GM18498 (cell line): ENCODE results near the gene FAAP100.
"Not testable (repeated sequence)": the region's sequence is repeated elsewhere in the genome, so short reads cannot be mapped to it uniquely, and the experiment has no call there.

Experiments used
- ATAC-seq: cut with Tn5 transposase; IDR thresholded peaks from one replicate; pipeline ENCODE4 v1.9.1; 2021; ENCODE audit warnings: mild to moderate bottlenecking, moderate library complexity; ENCODE audit not compliant: unreplicated experiment

Gene FAAP100

DNA sequence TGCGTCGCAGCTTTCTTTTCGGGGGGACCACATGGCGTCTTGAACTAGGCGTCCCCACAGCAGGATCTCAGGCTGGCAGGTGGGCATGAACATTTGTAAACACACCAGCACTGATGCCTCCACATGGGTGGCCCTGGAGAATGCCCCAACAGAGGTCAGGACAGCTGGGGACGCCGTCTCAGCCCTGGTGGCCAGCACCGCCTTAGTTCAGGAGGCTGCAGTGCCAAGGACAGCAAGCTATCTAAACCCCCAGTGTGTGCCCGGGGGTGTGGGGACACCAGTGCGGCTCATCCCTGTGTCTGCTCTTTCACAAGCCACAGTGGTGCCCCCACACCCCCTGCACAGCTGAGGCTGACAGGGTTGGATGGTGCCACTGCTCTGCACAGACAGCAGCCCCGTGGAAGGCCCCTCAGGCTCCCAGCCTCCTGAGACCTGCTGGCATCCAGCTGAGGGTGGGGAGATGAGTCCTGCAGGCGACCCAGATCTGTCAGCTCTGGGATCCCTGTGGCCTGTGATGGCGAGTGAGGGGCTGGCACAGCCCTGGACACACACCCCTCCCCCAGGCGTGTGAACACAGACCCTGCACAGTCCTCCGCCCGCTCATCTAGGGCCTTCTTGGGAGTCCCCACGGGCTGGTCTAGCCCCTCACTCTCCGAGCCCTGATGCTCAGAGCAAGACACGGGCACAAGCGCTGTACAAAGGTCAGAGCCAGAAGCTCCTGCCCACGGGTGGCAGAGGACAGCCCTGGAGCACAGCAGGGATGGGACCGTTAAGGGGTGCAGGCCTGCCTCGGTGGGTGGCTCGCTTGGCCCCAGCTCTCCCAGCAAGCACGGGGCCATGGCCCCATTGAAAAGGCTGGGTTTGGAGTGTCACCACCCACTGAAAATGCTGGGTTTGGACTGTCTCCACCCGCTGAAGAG lies 13.2 kb downstream of the FAAP100 start:
- no peak for ATAC-seq

DNA sequence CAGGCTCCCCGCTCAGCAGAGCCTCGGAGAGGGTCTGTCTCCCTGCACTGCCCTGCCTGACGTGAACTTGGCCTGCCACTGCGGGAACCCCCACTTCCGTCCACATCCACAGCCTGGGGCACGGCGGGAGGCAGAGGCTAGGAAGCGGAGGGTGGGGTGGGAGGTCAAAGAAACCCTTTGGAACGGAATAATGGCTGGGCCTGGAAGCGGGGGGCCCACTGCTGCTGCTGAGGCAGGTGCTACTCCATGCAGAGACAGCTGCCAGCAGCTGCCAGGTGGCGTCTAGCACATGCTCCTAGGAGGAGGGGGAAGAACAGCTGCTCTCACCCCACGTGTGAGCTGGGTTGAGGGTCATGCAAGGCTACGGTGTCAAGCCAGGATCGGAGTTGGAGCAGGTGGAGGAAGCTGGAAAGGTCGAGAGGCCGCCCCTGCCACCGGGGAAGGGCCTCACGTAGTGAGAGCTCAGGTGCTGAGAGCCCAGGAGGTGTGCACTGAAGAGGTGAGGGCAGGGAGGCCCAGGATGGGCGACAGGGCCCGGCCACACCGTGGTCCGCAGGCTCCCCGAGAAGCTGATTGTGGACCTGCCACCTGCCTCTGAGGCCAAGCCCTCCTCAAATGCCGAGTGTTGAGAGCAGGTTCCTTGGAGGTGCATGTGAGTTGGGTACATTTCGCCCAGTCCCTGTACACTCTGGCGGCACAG lies 14.1 kb downstream of the FAAP100 start:
- ATAC-seq: no peak

GRCh38 chr17:81537343-81537855 lies 14.8 kb downstream of the FAAP100 start:
- no peak for ATAC-seq

DNA sequence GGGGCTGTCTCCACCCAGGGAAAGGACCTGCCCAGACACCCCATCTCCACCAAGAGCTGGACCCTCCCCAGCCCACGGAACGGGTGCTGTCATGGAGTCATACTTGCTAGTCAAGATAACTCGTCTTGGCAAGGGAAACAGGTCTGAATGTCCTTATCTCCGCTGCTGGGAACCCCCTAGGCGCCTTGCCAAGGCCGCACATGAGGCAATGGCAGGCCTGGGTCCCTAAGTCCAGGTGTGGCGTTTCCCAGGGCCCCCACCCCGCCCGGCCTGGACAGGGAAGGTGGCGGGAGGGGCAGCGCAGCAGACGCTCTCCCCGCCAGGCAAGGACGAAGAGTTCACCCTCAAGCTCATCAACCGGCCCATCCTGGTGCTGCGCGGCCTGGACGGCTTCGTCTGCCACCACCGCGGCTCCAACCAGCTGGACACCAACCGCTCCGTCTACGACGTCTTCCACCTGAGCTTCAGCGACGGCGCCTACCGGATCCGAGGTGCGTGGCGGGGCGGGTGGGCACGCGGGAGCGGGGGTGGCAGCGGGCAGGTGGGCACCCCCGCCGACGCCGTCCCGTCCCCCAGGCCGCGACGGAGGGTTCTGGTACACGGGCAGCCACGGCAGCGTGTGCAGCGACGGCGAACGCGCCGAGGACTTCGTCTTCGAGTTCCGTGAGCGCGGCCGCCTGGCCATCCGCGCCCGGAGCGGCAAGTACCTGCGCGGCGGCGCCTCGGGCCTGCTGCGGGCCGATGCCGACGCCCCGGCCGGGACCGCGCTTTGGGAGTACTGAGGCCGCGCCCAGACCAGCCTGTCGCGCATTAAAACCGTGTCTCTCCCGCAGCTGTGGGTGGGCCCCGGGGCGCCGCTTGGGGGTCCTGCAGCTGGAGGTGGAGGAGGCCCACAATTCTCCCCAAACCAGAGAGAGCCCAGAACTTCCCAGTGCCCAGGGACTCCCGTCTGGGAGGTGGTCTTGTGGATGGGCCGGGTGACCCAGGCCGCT lies 15.6 kb downstream of the FAAP100 start:
- ATAC-seq: no peak

DNA sequence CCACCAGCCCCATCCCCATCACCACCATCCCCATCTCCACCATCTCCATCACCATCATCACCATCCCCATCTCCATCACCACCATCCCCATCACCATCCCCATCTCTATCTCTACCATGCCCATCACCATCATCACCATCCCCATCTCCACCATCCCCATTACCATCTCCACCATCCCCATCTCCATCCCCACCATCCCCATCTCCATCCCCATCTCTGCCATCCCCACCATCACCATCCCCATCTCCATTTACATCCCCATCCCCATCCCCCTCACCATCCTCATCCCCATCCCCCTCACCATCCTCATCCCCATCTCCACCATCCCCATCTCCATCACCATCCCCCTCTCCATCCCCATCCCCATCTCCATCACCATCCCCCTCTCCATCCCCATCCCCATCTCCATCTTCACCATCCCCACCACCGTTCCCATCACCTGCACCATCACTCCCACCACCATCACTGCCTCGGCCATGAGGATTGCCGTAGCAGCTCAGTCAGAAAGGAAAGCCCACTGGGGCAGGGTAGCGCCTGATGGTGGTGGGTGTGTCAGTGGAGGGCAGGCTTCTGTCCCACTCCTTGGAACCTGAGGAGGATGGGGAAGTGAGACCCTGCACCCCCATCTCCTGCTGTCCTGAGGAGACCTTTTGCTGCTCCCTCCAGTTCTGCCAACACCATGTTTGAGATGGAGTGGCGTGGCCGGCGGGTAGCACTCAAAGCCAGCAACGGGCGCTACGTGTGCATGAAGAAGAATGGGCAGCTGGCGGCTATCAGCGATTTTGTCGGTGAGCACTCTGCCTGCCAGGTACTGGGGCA lies 16.5 kb downstream of the FAAP100 start:
- no peak for ATAC-seq

DNA sequence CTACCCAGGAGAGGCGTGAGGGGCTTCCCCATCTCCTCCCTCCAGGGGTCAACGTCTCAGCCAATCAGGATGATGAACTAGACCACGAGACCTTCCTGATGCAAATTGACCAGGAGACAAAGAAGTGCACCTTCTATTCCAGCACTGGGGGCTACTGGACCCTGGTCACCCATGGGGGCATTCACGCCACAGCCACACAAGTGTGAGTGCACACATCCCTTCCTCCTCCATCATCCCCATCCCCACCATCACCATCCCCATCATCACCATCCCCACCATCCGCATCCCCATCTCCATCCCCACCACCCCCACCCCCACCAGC lies 17.2 kb downstream of the FAAP100 start:
- ATAC-seq: no peak

DNA sequence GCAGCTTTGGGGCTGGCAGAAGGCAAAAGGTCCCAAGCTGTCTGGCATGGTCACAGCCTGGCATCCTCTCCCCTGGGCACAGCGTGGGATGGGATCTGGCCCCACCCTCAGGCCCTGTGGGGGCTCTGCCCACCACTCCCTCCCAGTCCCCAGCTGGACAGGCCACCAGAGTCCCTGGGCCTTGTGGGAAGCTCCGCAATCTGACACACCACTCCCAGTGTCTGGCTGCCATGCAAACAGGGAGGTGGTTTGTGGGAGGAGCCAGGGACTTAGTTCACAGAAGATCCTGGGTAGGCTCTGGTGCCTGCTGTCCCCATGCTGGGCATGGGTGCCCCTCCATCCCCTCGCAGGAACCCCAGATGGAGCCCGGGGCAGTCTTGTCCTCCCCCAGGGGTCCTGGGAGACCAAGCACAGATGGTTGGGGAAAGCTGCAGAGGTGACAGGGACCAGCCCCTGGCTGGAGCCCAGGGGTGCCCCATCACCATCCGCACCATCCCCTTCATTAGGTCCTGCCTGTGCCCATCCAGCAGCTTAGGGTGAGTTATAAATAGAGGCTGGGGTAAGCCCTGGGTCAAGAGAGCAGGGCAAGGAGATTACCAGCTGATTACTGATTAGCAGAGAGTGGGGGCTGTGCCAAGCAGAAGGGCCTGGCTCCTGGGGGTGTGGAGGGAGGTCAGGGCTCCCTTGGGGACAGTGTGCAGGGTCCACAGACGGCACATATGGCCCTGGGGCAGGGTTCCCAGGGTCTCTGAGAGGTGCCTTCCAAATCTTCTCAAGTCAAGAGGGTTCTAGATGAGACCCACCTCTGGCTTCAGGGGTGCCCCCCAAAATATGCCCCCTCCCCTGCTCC lies 17.8 kb downstream of the FAAP100 start:
- ATAC-seq: no peak

- no peak for ATAC-seq
Measured at GRCh38 chr17:81533339-81534141, 18.6 kb downstream of the FAAP100 start.

DNA sequence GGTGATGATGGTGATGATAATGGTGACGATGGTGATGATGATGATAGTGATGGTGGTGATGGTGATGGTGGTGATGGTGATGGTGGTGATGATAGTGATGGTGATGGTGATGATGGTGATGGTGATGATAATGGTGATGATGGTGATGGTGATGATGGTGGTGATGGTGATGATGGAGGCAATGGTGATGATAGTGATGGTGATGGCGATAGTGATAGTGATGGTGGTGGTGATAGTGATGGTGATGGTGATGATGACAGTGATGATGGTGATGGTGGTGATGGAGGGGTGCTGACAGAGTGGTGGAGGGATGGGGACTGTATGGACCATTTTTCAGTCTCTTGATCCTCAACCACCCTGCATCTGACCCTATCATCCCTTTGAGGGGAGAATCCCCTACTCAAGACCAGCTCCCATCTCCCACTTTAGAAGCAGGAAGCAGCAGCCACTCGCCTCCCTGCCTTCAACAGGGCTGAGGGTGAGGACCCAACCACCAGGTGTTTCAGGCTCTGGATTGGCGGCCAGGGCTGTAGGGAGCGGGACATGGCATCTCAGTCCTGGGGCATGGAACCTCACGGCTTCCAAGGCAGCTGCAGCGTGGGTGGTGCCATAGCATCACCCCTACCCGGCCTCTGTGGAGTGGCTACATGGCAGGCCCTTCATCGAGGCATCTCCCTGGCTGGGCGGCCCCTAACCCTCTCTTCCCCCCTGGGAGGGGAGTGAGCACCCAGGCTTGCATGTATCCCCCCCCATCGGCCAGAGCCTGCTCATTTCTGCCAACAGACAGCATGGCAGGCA lies 19.5 kb downstream of the FAAP100 start:
- no peak for ATAC-seq

DNA sequence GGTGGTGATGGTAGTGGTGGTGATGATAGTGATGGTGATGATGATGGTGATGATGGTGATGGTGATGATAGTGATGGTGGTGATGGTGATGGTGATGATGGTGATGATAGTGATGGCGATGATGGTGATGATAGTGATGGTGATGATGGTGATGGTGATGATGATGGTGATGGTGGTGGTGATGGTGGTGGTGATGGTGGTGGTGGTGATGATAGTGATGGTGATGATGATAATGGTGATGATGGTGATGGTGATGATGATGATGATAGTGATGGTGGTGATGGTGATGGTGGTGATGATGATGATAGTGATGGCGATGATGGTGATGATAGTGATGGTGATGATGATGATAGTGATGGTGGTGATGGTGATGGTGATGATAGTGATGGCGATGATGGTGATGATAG lies 20.2 kb downstream of the FAAP100 start:
- ATAC-seq: not testable (repeated sequence)

DNA sequence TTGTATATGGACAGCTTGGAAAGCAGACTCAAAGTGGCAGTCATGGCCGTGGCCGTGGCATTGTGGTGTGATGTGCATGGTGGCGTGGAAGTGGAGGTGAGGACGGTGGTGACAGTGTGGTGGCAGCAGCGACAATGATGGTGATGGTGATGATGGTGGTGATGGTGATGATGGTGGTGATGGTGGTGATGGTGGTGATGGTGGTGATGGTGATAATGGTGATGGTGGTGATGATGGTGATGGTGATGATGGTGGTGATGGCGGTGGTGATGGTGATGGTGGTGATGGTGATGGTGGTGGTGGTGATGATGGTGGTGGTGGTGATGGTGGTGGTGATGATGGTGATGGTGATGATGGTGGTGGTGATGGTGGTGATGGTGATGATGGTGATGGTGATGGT lies 21.1 kb downstream of the FAAP100 start:
- ATAC-seq: not testable (repeated sequence)

GRCh38 chr17:81529437-81529803 lies 22.7 kb downstream of the FAAP100 start:
- no peak for ATAC-seq

DNA sequence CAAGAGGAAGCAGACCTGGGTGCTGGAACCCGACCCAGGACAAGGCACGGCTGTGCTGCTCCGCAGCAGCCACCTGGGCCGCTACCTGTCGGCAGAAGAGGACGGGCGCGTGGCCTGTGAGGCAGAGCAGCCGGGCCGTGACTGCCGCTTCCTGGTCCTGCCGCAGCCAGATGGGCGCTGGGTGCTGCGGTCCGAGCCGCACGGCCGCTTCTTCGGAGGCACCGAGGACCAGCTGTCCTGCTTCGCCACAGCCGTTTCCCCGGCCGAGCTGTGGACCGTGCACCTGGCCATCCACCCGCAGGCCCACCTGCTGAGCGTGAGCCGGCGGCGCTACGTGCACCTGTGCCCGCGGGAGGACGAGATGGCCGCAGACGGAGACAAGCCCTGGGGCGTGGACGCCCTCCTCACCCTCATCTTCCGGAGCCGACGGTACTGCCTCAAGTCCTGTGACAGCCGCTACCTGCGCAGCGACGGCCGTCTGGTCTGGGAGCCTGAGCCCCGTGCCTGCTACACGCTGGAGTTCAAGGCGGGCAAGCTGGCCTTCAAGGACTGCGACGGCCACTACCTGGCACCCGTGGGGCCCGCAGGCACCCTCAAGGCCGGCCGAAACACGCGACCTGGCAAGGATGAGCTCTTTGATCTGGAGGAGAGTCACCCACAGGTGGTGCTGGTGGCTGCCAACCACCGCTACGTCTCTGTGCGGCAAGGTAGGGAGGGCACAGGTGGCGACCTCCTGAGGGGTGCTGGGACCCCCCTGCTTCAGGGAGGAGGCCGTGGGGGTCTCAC lies 23.3 kb downstream of the FAAP100 start:
- no peak for ATAC-seq

GRCh38 chr17:81528384-81528650 lies 23.8 kb downstream of the FAAP100 start:
- ATAC-seq: no peak

DNA sequence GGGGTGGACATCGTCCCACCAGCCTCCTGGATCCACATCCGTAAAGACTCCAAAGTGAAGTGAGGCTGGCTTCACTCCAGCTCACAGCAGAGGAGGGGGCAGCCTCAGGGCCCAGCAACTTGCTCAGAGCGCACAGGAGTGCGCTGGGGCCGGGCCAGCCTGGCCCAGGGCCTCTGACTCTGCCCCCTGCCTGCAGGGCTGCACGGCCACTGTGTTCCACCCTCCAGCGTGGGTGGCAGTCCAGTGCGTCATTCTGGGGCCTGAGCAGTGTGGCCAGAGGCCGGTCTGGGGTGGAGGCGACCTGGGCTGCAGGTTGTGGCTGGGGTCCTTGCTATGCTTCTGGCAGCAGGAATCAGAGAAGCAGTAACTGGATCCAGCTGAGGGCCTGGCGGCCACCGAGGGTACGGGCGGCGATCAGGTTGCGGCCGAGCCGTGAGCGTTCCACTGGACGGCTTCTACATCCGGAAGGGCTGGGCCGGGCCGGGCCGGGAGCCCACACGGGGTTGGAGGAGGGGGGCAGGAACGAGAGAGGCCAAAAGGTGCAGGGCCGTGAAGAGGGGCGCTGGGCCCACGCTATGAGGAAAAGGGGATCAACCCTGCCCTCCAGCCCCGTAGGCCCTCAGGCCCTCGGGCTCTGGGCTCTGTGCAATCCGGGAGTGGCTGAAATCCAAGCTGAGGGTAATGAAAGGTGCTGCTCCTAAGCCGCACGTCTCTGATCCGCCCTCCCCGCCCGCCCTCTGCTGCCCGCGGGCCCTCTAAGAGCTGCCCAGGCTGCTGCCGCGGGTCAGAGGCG lies 24.4 kb downstream of the FAAP100 start, which contains the start of gene FSCN2:
Gene FSCN2 (plus strand): TSS at position 787 of the 793 bp plus-strand sequence. CDS start 155 bp downstream, outside the sequence.
- no peak for ATAC-seq
